ENCODE data around the gene NDFIP2.

GRCh38 chr13:79485014-79485811 is 4.3 kb downstream of the NDFIP2 start:
- TF ChIP-seq CTCF (IDR thresholded peaks at IDR 0.05; ENCODE audit: borderline replicate concordance, extremely low read depth, low read length, poor library complexity, severe bottlenecking) (no peak), EZH2 (IDR thresholded peaks at IDR 0.05; ENCODE audit: borderline replicate concordance, low read depth, low read length, severe bottlenecking) (no peak)
